Stimulated activated CD4-positive, alpha-beta T cell treated with anti-CD3 and anti-CD28 coated beads, Interleukin-4, amount 100 ng/mL, for 1 hour (primary cell): ENCODE measurements around the gene ATXN7L3.
A peak's percentile ranks its signal among the peaks of the same experiment; 100 is the strongest.
"Not testable (repeated sequence)": the region's sequence is repeated elsewhere in the genome, so short reads cannot be mapped to it uniquely, and the experiment has no call there.

ENCODE experiments used
- DNase-seq: peaks from one replicate; pipeline ENCODE4 v3.0.0-alpha.2; 2020

The ATXN7L3 gene

DNA sequence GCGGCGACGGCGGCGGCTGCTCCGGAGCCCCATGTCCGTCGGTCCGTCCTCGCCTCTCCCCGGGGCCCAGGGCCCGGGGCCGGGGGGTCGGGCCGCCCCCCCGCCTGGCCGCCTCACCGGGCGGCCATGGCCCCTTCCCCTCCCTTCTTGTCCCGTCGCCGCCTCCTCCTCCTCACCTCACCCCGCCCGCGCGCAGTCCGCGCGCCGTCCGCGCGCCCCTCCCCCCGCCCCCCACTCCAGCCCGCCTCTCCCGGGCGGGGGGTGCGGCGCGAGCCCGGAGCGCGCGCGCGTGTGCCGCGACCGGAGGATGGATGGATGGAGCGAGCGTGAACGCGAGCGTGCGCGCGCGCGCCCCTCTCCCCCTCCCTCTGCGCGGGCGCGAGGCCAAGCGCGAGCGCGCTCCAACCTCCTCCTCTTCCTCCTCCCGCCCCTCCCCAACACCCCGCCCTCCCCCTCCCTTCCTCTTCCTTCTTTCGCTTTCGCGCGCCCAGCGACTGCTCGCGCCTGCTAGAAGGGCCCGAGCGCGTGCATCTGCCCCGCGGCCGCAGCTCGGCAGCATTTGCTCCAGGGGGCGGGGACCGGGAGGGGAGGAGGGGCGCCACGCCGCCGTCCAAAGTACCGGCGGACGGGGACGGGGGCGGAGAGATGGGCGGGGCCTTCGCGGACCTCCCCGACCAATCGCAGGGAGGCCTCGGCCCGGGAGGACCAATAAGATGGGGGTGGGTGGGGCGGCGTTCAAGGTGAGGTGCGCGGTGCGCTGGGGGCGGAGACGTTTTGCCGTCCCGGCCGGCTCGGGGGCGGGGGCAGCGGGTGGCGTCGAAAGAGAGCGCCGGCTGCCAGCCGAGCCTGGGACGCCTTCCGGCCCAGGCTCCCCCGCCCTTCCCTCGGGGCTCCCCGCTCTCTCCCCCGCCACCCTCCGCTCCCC lies at the start of gene ATXN7L3:
Gene ATXN7L3, minus strand, starts transcription at position 332 of the 925 bp plus-strand sequence. CDS start 1,814 bp downstream, outside the sequence.
- peak; percentile 100 for DNase-seq

DNA sequence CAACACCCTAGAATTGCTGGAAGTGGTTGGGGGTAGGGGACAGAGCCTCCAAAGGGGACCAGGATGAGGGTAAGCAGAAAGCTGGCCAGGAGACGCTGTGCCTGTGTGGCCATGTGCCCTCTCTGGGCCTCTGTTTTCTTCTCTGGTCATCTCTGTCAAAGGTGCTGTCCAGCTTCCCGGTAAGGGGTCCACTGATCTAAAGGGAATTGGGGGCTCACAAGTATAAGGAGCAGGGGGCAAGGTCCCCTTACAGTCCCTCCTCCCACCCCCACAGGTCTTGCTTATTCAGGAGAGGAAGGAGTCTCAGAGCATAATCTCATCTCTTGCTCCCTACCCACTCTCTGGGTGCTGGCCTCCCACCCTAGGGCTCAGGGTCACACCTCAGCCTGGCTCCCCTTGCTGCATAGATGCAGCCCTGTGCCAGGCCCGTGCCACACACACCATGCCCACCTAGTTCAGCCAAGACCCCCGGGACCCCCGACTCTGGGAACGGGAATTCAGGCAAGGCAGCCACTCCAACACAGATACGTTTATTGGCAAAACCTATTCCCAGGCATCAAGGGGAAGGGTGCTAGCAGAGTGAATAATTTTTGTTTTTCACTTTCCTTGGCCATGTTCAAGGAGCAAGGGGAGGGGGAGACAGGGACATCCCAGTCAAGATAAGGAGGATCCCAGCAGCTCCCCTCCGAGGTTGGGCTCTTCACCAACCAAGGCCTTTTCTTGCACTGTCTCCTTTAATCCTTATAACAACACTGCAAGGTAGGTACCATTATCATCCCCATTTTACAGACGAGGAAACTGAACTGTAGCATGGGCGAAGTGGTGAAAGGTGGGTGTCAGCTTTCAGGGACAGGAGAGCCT lies 48.4 kb upstream of the ATXN7L3 start:
- no peak for DNase-seq

- DNase-seq, result no peak
Observed at GRCh38 chr17:44247440-44247841, 47.8 kb upstream of the ATXN7L3 start.

GRCh38 chr17:44241106-44241624 lies 41.5 kb upstream of the ATXN7L3 start:
- no peak for DNase-seq

DNA sequence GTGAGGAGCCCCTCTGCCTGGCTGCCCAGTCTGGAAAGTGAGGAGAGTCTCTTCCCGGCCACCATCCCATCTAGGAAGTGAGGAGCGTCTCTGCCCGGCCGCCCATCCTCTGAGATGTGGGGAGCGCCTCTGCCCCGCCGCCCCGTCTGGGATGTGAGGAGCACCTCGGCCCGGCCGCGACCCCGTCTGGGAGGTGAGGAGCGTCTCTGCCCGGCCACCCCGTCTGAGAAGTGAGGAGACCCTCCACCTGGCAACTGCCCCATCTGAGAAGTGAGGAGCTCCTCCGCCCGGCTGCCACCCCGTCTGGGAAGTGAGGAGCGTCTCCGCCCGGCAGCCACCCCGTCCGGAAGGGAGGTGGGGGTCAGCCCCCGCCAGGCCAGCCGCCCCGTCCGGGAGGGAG lies 38.2 kb upstream of the ATXN7L3 start:
- not testable (repeated sequence) for DNase-seq

DNA sequence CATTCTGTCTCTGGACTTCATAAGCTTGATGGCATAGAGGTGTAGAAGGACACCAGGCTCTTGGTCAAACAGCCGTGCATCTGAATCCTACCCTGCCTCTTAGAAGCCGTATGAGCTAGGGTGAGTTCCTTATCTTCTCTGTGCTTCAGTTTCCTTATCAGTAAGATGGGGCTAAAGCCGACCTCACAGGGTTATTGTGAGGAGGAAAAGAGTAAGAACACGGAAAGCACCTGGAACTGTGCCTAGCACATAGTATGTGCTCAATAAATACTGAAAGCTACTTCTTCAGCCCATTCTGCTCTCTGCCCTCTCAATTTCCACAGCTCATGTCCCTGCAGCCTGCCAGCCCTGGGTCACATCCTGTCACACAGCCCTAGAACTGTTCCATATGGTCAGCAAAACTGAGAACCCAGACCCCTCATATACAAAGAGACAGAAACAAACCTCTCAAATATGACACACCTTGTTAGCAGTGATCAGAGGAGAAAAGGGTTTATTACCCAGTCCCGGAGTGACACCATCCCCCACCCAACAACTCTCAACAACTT lies 36.8 kb upstream of the ATXN7L3 start:
- no peak for DNase-seq

- no peak for DNase-seq
Observed at GRCh38 chr17:44235583-44235936, 35.9 kb upstream of the ATXN7L3 start.

GRCh38 chr17:44233582-44233981 lies 33.9 kb upstream of the ATXN7L3 start:
- DNase-seq, result no peak

- DNase-seq, result no peak
Observed at GRCh38 chr17:44232061-44232460, 32.4 kb upstream of the ATXN7L3 start.

- no peak for DNase-seq
Observed at GRCh38 chr17:44230140-44230539, 30.5 kb upstream of the ATXN7L3 start.

DNA sequence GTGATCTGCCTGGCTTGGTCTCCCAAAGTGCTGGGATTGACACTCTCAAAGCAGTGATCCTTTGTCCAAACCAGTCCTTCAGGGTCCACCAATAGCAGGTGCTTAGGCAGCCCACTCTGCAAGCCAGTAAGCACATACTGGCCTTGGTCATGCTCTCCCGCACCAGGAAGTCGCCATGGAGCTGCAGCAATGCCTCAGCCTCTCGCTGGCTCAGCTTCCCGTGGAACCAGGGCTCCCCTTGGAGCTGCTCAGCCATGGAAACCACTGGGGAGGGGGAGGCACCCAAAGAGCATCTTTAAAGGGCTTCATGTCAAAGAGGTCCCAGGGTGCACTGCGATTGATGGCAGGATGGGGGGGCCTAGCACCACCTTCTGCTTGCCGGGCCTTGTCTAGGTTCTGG lies 29.4 kb upstream of the ATXN7L3 start:
- DNase-seq, result no peak

- no peak for DNase-seq
Observed at GRCh38 chr17:44223541-44224071, 23.9 kb upstream of the ATXN7L3 start.

- peak; percentile 43 for DNase-seq
Observed at GRCh38 chr17:44222112-44222869, 22.6 kb upstream of the ATXN7L3 start.

GRCh38 chr17:44221862-44222111 lies 22.1 kb upstream of the ATXN7L3 start:
- no peak for DNase-seq

DNA sequence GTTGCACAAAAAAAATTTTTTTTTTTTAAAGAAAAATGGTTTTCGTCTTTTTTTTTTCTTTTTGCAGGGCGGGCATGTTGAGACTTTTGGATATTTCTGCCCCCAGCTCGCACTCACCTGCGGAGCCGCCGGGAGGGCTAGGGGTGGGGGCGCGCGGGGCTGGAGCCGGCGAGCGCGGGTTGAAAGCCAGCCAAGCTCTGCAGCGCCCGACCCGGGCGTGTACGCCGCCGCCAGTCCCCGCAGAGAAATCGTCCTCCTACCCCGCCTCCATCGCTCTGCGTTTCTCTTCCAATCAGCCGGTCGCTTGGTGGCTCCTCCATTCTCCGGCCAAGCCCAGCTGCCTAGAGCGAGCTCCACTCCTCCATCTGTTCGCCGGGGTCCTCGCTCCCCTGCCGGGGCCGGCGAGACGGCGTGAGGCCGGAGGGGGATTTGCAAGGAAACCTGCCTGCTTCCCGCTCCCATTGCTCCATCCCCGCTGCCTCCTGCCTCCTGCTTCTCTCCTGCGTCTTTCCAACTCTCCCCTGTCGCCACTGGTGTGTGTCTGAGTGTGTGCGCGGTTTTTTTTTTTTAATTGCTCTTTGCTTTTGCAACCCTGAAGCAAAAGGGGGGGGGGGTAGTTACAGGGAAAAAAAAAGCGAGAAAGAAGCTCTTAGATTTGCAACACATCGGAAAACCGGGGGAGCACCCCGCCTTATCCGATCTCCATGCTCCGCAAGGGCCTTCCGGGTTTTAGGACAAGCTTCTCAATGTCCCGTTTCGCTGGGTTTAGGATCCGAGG lies 21.6 kb upstream of the ATXN7L3 start:
- peak; percentile 60 for DNase-seq

DNA sequence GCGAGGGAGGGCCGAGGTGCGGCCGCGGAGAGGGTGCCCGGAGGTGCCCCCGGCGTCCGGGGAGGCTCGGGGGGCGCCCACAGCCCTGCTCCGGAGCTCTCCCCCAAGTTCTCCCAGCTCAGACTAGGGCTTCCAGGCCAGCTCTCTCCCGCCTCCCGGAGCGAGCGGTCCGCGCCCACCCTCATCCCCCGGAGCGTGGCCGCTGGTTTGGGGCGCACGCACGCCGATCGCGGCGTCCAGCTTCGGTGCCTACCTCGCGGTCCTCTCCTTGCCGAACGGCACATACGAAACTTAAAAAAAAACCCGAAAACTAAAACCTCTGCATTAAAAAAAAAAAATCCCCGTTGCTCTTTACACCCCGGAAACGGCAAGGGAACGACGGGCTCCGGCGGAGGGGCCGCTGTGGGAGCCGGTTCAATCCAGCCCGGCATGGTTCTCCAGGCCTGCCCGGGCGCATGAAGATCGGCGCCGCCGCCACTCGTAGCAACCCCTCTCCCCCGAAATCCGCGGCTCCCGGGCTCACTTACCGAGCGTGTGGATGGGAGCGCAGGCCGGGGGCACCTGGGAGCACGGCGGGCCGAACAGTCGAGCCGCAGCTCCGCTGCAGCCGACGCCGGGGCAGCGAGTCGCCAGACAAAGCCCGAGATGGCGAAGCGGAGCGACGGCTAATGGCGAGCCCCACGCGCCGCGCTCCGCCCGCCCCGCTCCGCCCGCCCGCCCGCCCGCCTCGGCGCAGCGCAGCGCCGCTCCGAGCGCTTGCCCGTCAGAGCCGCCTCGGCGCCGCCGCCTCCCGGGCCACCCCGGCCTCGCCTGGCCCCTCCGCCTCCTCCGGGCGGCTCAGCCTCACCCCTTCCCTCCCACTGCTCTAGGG lies 20.8 kb upstream of the ATXN7L3 start:
- DNase-seq, result peak; percentile 64

DNA sequence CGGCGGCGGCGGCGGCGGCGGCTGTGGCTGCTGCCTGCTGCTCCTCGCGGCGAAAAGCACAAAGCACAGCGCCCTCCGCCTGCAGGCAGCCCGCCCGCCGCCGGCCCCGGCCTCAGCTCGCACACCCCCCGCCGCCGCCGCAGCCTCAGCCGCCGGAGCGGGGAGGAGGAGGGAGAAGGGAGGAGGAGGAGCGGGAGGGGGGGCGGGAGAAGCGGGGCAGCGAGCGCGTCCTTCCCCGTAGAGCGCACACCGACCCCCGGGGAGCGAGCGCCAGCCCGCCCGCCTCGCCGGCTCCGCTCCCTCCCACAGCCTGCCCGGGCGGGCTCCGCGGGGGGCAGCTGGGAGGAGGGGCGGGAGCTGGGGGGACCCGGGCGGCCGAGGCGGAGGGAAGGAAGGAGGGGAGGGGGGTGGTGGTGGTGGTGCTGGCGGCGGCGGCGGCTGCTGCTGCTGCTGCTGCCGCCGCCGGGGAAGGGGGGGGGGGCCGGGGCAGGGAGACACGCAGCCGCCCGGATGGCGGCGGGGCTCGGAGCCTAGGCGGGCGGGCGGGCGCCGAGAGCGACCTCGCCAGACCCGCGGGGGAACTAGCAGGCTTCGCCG lies 20.0 kb upstream of the ATXN7L3 start, which contains the start of gene UBTF:
Gene UBTF, minus strand, starts transcription at position 60 of the 597 bp plus-strand sequence. CDS start 1,446 bp downstream, outside the sequence.
- peak; percentile 71 for DNase-seq

DNA sequence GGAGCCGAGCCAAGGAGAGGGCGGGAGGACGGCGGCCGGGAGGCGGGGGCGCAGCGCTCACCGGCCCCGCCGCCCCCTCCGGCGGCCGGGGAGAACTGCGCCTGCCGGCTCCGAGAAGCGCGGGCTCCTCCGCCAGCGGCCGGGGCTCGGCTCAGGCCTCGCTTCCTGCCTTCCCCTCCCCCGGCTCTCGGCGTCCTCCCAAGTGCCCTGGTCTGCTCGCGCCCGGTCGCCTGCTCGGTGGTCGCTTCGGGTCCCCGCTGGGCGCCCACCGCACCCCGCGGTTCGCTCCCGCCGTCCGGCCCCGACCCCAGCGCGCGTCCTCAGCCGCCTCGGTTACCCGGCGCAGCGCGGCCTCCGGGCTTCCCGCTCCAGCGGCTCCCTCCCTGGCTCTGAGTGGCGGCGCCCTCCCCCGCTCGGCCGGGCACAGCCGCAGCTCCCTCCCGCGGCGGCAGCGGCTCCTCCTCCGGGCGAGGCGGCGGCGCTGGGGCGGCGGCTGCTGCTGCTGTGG lies 19.5 kb upstream of the ATXN7L3 start:
- peak; percentile 72 for DNase-seq

DNA sequence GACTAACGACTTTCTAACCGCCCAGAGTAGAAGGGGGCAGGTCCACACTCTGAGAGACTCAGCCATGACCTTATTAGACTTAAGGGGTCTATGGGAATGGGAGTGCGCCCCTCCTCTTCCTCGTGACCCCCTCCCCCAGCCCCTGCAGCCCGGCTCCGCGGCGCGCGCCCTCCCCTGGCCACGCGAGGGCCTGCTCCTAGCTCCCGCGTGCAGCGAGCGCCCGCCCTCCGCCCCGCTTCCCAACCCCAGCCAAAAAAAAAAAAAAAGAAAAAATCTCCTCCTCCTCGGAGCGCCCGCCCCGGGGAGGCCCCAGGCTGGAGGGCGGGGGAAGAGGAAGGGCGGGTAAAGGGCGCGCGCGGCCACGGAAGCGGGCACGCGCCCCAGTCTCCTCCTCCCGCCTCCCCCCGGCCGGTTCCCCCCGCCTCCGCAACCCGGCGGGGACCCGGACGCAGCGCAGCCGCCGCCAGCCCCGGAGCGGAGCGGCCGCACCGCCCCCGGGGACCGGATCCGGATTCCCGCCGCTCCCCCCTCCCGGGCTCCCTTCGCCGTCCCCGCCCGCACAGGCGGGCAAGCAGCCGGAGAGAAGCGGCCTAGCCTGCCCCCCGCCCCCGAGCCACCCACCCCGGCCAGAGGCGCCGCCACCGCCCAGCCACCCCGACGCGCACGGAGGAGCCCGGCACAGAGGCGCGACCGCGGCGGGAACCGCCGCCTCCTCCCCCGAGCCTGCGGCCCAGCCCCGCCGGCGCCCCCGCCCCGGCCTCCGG lies 18.8 kb upstream of the ATXN7L3 start:
- peak; percentile 86 for DNase-seq
